RKO (cell line): ENCODE results near the gene PAX5.

Source experiments
- DNase-seq: peaks from one replicate; pipeline ENCODE4 v3.0.0-alpha.2; 2016; ENCODE audit warnings: low spot score

Gene PAX5

GRCh38 chr9:37037503-37038301 is 3.6 kb upstream of the PAX5 start:
- no peak for DNase-seq

GRCh38 chr9:37036776-37037502 is 2.9 kb upstream of the PAX5 start:
- DNase-seq: no peak

- DNase-seq: no peak
These were observed 2.3 kb upstream of the PAX5 start for GRCh38 chr9:37036371-37036775.

GRCh38 chr9:37035648-37036370 is 1.7 kb upstream of the PAX5 start:
- no peak for DNase-seq

- no peak for DNase-seq
These were observed 1.0 kb upstream of the PAX5 start for GRCh38 chr9:37034938-37035647.

- no peak for DNase-seq
These were observed 353 bp upstream of the PAX5 start for GRCh38 chr9:37034305-37034937.

GRCh38 chr9:37033141-37033540 is 927 bp downstream of the PAX5 start:
- DNase-seq: no peak

- no peak for DNase-seq
These were observed 1.4 kb downstream of the PAX5 start for GRCh38 chr9:37032713-37033112.

GRCh38 chr9:37031902-37032301 is 2.2 kb downstream of the PAX5 start:
- no peak for DNase-seq

- DNase-seq: no peak
These were observed 3.0 kb downstream of the PAX5 start for GRCh38 chr9:37031081-37031480.

- no peak for DNase-seq
These were observed 3.5 kb downstream of the PAX5 start for GRCh38 chr9:37030611-37030939.

GRCh38 chr9:37029776-37030610 is 4.1 kb downstream of the PAX5 start:
- DNase-seq: no peak

- DNase-seq: no peak
These were observed 4.7 kb downstream of the PAX5 start for GRCh38 chr9:37029304-37029775.

- no peak for DNase-seq
These were observed 5.5 kb downstream of the PAX5 start for GRCh38 chr9:37028420-37029031.

- DNase-seq: no peak
These were observed 6.3 kb downstream of the PAX5 start for GRCh38 chr9:37027582-37028419.

- no peak for DNase-seq
These were observed 7.0 kb downstream of the PAX5 start for GRCh38 chr9:37026931-37027581.

- no peak for DNase-seq
These were observed 7.7 kb downstream of the PAX5 start for GRCh38 chr9:37026113-37026930.

GRCh38 chr9:37025823-37026112 is 8.3 kb downstream of the PAX5 start:
- DNase-seq: no peak
